ENCODE data around the gene JAKMIP3. TPM values are rescaled to one million over a fixed set of nuclear protein-coding genes. Genes with fewer than 3 reads are reported as not detected.

Gene JAKMIP3
- total and polyA plus RNA-seq, 9 of the 15 experiments (the other 6 are each of a cell fraction or from before 2014, with no cell fraction given) = 0.04 TPM; not detected in 8

DNA sequence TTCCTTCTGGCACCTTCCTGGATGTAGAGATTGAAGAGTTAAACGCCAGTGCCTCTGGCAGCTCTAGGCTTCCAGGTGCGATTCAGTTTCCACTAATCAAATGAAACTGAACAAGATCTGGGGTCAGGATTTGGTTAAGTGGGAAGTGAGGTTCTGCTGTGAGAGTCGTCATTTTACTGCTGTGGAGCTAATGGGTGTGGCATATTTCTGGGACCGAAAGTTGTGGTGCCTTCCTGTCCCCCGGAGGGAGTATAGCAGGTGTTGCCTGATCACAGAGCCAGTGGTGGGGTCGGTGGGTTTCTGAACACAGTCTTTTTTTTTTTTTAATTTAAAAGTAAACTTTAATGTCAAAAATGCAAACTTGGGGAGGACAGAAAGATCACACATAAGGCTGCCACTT lies 37.0 kb upstream of the JAKMIP3 start:
- POLR2A ChIA-PET = no interaction called here
- TF ChIP-seq, protein P1, sequence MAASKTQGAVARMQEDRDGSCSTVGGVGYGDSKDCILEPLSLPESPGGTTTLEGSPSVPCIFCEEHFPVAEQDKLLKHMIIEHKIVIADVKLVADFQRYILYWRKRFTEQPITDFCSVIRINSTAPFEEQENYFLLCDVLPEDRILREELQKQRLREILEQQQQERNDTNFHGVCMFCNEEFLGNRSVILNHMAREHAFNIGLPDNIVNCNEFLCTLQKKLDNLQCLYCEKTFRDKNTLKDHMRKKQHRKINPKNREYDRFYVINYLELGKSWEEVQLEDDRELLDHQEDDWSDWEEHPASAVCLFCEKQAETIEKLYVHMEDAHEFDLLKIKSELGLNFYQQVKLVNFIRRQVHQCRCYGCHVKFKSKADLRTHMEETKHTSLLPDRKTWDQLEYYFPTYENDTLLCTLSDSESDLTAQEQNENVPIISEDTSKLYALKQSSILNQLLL (CRISPR knock-in tag; IDR thresholded peaks at IDR 0.05; ENCODE audit: borderline replicate concordance) = no peak
- TF ChIP-seq RCOR1 (IDR thresholded peaks at IDR 0.05; ENCODE audit: borderline replicate concordance in 1 of 2, low read depth in 2 of 2, low read length in 2 of 2) (no peak), RBM17 (IDR thresholded peaks at IDR 0.05; ENCODE audit: borderline replicate concordance, low read depth, low read length) (no peak), MEF2D (tag; conservative IDR thresholded peaks at IDR 0.05; ENCODE audit: low read depth) (no peak), HDAC3 (IDR thresholded peaks at IDR 0.05; ENCODE audit: borderline replicate concordance, partially characterized antibody) (no peak), ZBTB1 (CRISPR knock-in tag; IDR thresholded peaks at IDR 0.05; ENCODE audit: borderline replicate concordance, low read depth) (no peak), ZNF561 (CRISPR knock-in tag; conservative IDR thresholded peaks at IDR 0.05) (no peak), GABPB1 (CRISPR knock-in tag; IDR thresholded peaks at IDR 0.05) (no peak), NFXL1 (CRISPR knock-in tag; IDR thresholded peaks at IDR 0.05) (no peak), FUS (optimal IDR thresholded peaks at IDR 0.05; ENCODE audit: low read depth, low read length) (no peak), CREM (IDR thresholded peaks at IDR 0.05; ENCODE audit: low read depth) (no peak), DDX20 (tag; IDR thresholded peaks at IDR 0.05; ENCODE audit: low read depth) (no peak)
- TF ChIP-seq, protein P2, sequence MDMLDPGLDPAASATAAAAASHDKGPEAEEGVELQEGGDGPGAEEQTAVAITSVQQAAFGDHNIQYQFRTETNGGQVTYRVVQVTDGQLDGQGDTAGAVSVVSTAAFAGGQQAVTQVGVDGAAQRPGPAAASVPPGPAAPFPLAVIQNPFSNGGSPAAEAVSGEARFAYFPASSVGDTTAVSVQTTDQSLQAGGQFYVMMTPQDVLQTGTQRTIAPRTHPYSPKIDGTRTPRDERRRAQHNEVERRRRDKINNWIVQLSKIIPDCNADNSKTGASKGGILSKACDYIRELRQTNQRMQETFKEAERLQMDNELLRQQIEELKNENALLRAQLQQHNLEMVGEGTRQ (CRISPR knock-in tag; IDR thresholded peaks at IDR 0.05) = no peak
- ATAC-seq = no peak
- Histone ChIP-seq H3K27ac (ENCODE audit: extremely low read depth, low read depth, low read length) (no peak overlapping the region), H3K79me2 (ENCODE audit: control insufficient read depth, insufficient read depth, low read length) (no peaks in the 10 kb centered on the region), H2AFZ (ENCODE audit: low read depth, low read length) (no peak overlapping the region), H3K9me1 (ENCODE audit: control insufficient read depth, insufficient read depth, low read length) (no peaks in the 10 kb centered on the region), H4K20me1 (replicated peaks; ENCODE audit: control insufficient read depth, insufficient read depth, low read length) (no peaks in the 10 kb centered on the region), H3K4me2 (ENCODE audit: insufficient read depth, low read length) (no peak overlapping the region), H3K9me3 (replicated peaks; ENCODE audit: control insufficient read depth, insufficient read depth, low read depth, low read length) (no peaks in the 10 kb centered on the region), H3K27me3 (ENCODE audit: control insufficient read depth in 2 of 2, insufficient read depth in 2 of 2, low read length in 2 of 2) (peaks cover 22 to 72% of the 10 kb centered on the region in 2 experiments; a peak in 4 of 5 replicates), H3K4me3 (no peak overlapping the region), H3K36me3 (ENCODE audit: control insufficient read depth, insufficient read depth, low read length) (no peaks in the 10 kb centered on the region), H3K4me1 (replicated peaks in 1 of 2; ENCODE audit: control insufficient read depth in 2 of 2, insufficient read depth in 2 of 2, low read length in 2 of 2) (no peaks in the 10 kb centered on the region; a peak in 1 of 5 replicates), H3K9ac (ENCODE audit: insufficient read depth in 1 of 2, low read depth in 2 of 2, low read length in 2 of 2) (no peak overlapping the region)
- no peak for DNase-seq (ENCODE audit: extremely low read depth in 1 of 4, low spot score in 3 of 4)
- WGBS (ENCODE audit: insufficient coverage, low coverage, missing lambda C conversion rate) = 2% methylated on average over 5 of the region's 6 CpGs
- CTCF ChIA-PET (ENCODE audit: low intra/inter-chr PET ratio) = no interaction called here
- in situ Hi-C loops (cut with MboI) = no loop called here
- no TSS peak for BruUV-seq (replicated peaks)
- intact Hi-C loops (cut with micrococcal nuclease) = no loop called here
- no peak for FAIRE-seq

Measured in K562 (cell line).